HepG2 (cell line): ENCODE measurements around the gene PACS2. TPM values are rescaled to one million over a fixed set of nuclear protein-coding genes. Genes with fewer than 3 reads are reported as not detected.

Source experiments
- ATAC-seq: fragments of 200-7000 bp; cut with Tn5 transposase; 3 replicates; pipeline ENCODE4 v1.9.1; 2020; ENCODE audit warnings: mild to moderate bottlenecking, moderate library complexity
- BruUV-seq: library from RNA; stranded (reverse); fragments of 400-500 nt; replicated peaks from 2 replicates; lab custom pipeline; 2021; lab: Mats Ljungman, UMichigan
- CTCF ChIA-PET: fragments of 300-600 bp; formaldehyde crosslinking; extraction: SDS; loops from one replicate; lab custom pipeline; 2021; ENCODE audit warnings: low total read pairs, inconsistent platforms, low intra/inter-chr PET ratio; lab: Yijun Ruan, JAX
- POLR2A ChIA-PET: fragments of 350-600 bp; sonication (Branson Sonifier 250); formaldehyde crosslinking; loops from one replicate; lab custom pipeline; 2020; ENCODE audit warnings: antibody characterized with exemption, inconsistent platforms; lab: Yijun Ruan, JAX
- DNase-seq: peaks from one replicate; pipeline ENCODE4 v3.0.0-alpha.2; 2015; ENCODE audit warnings: low spot score
- FAIRE-seq: peaks from 3 replicates; lab custom pipeline; 2011; peaks lifted over from hg19 to GRCh38; lab: Jason Lieb, UNC
- H2AFZ ChIP-seq: one replicate; pipeline ENCODE4 v1.6.1; 2011; ENCODE audit warnings: low read length, inconsistent platforms
- H3K27ac ChIP-seq: fragments of 300-600 bp; 3 replicates; pipeline ENCODE4 v1.8.0; 2011; ENCODE audit warnings: mixed run types, mild to moderate bottlenecking, mixed read lengths, low read length, inconsistent platforms; ENCODE audit not compliant: insufficient read depth; ENCODE audit errors: extremely low read length
- H3K27me3 ChIP-seq, 2 experiments: fragments of 200-600 bp in 1 of 2; 2 replicates in 1 of 2; 3 replicates in 1 of 2; pipeline versions ENCODE4 v1.6.0 to v1.8.0; 2011; ENCODE audit warnings: low read length in 2 of 2, mild to moderate bottlenecking in 2 of 2, moderate library complexity in 2 of 2, inconsistent platforms in 1 of 2; ENCODE audit not compliant: insufficient read depth in 2 of 2, control insufficient read depth in 1 of 2
- H3K36me3 ChIP-seq, 2 experiments: fragments of 200-600 bp in 1 of 2; replicated peaks in 1 of 2; 2 replicates in 1 of 2; 3 replicates in 1 of 2; pipeline versions ENCODE4 v1.5.1 to v1.8.0; 2011; ENCODE audit warnings: low read length in 2 of 2, inconsistent platforms in 1 of 2; ENCODE audit not compliant: insufficient read depth in 2 of 2, control insufficient read depth in 1 of 2
- H3K4me1 ChIP-seq: 2 replicates; pipeline ENCODE4 v1.5.1; 2012; ENCODE audit warnings: low read length, inconsistent platforms; ENCODE audit not compliant: insufficient read depth
- H3K4me2 ChIP-seq: 2 replicates; pipeline ENCODE4 v1.6.0; 2011; ENCODE audit warnings: low read depth, low read length, inconsistent platforms
- H3K4me3 ChIP-seq, 3 experiments: fragments of 200-600 bp in 1 of 3; sonication (generic), shearing (Covaris generic) in 1 of 3; replicated peaks in 1 of 3; 2 replicates each; pipeline ENCODE4 v1.5.1; 2011 to 2016; ENCODE audit warnings: low read length in 3 of 3, inconsistent platforms in 2 of 3, low read depth in 2 of 3, mild to moderate bottlenecking in 2 of 3, control low read depth in 1 of 3, mixed read lengths in 1 of 3; ENCODE audit not compliant: insufficient read depth in 1 of 3
- H3K79me2 ChIP-seq: one replicate; pipeline ENCODE4 v1.6.1; 2011; ENCODE audit warnings: low read length, inconsistent platforms; ENCODE audit not compliant: insufficient read depth
- H3K9ac ChIP-seq: 2 replicates; pipeline ENCODE4 v1.6.0; 2011; ENCODE audit warnings: mild to moderate bottlenecking, low read depth, low read length, inconsistent platforms; ENCODE audit not compliant: insufficient read depth
- H3K9me3 ChIP-seq: 2 replicates; pipeline ENCODE4 v1.5.1; 2012; ENCODE audit warnings: mild to moderate bottlenecking, low read length
- H4K20me1 ChIP-seq: 2 replicates; pipeline ENCODE4 v1.6.0; 2011; ENCODE audit warnings: inconsistent platforms, mild to moderate bottlenecking, low read length, moderate library complexity; ENCODE audit not compliant: insufficient read depth
- BATF2 ChIP-seq: sonication (generic); formaldehyde crosslinking; IDR thresholded peaks from 2 replicates; pipeline ENCODE4 v1.8.0; 2022; ENCODE audit warnings: mild to moderate bottlenecking, missing genetic modification reagents, moderate library complexity
- DPF2 ChIP-seq: sonication (generic); formaldehyde crosslinking; IDR thresholded peaks from 2 replicates; pipeline ENCODE4 v1.4.0; 2020; ENCODE audit warnings: mild to moderate bottlenecking, low read depth, missing genetic modification reagents, borderline replicate concordance
- DR1 ChIP-seq: sonication (generic); formaldehyde crosslinking; IDR thresholded peaks from 2 replicates; pipeline ENCODE4 v1.8.0; 2021; ENCODE audit warnings: mild to moderate bottlenecking, missing genetic modification reagents, inconsistent platforms
- KLF15 ChIP-seq: sonication (generic); formaldehyde crosslinking; IDR thresholded peaks from 2 replicates; pipeline ENCODE4 v1.8.1; 2023; ENCODE audit warnings: borderline replicate concordance, mild to moderate bottlenecking, inconsistent platforms, missing genetic modification reagents, mixed read lengths
- MIER2 ChIP-seq: IDR thresholded peaks from 2 replicates; pipeline ENCODE4 v1.6.1; 2016; ENCODE audit warnings: missing biosample characterization, missing genetic modification reagents
- RELA ChIP-seq: sonication (generic); formaldehyde crosslinking; IDR thresholded peaks from 2 replicates; pipeline ENCODE4 v1.4.0; 2020; ENCODE audit warnings: missing genetic modification reagents
- ZKSCAN8 ChIP-seq: IDR thresholded peaks from 2 replicates; pipeline ENCODE4 v1.6.1; 2016; ENCODE audit warnings: borderline replicate concordance, missing genetic modification reagents, missing compliant biosample characterization
- ZNF335 ChIP-seq: sonication (generic); formaldehyde crosslinking; IDR thresholded peaks from 2 replicates; pipeline ENCODE4 v1.4.0; 2020; ENCODE audit warnings: missing genetic modification reagents
- ZNF678 ChIP-seq: sonication (generic); formaldehyde crosslinking; IDR thresholded peaks from 2 replicates; pipeline ENCODE4 v1.4.0; 2020; ENCODE audit warnings: mild to moderate bottlenecking, missing genetic modification reagents
- WGBS: methylation state at CpG from one replicate; pipeline ENCODE4 v1.1.6; 2017; ENCODE audit warnings: low lambda C conversion rate; 5-methylcytosine and 5-hydroxymethylcytosine counted together
- in situ Hi-C: cut with HindIII; loops from 2 replicates; pipeline ENCODE4 v1.10.0; 2017; ENCODE audit warnings: low pct_unique_long_range_greater_than_20kb; ENCODE audit not compliant: extremely low pct_ligation_motif_present
- intact Hi-C: fragments of 100-400 bp; cut with micrococcal nuclease; formaldehyde crosslinking; loops from one replicate; pipeline ENCODE4 v1.10.0; 2022; ENCODE audit not compliant: unreplicated experiment
- polyA plus RNA-seq, 8 experiments: library from polyadenylated mRNA; depleted of rRNA in 3 of 8; stranded (reverse) in 7 of 8; unstranded in 1 of 8; fragments of >200 nt; fragmentation: Illumina TruSeq in 4 of 8; extraction: Trizol in 4 of 8; gene quantifications; 2 replicates each; pipeline versions ENCODE4 v1.2.1 to v1.2.3, GENCODE V29; 2011 to 2016; ENCODE audit warnings: low read depth in 4 of 8, missing spikeins in 1 of 8, mixed read lengths in 1 of 8; ENCODE audit not compliant: insufficient read depth in 1 of 8
- total RNA-seq, 5 experiments: library from RNA; depleted of rRNA; stranded (reverse); fragments of >200 nt; fragmentation: Illumina TruSeq; extraction: Trizol; gene quantifications; 2 replicates each; pipeline ENCODE4 v1.2.3, GENCODE V29; 2016; ENCODE audit warnings: low read depth in 1 of 5

The PACS2 gene
- total and polyA plus RNA-seq, 2 of the 13 experiments (the other 11 are each of a cell fraction or from before 2014, with no cell fraction given): 23.6 to 27.6 TPM

GRCh38 chr14:105336477-105337287, 22.1 kb downstream of the PACS2 start:
- ChIA-PET CTCF (no interaction called here), POLR2A (no interaction called here)
- no peaks in the 10 kb centered on the region; the same call in 1 of the 2 replicates for H4K20me1 ChIP-seq
- H3K9me3 ChIP-seq: no peaks in the 10 kb centered on the region
- H3K4me1 ChIP-seq: peaks cover 2% of the 10 kb centered on the region; the same call in 1 of the 2 replicates
- no peak overlapping the region for H2AFZ ChIP-seq
- 97% methylated on average over 21 of the region's 26 CpGs for WGBS
- H3K9ac ChIP-seq: no peak overlapping the region
- intact Hi-C loops (no loop called here), in situ Hi-C loops (no loop called here)
- no peak for TF ChIP-seq KLF15 (CRISPR knock-in tag)
- TF ChIP-seq DR1 (CRISPR knock-in tag): no peak
- TF ChIP-seq DPF2 (CRISPR knock-in tag): no peak
- no peak for TF ChIP-seq ZNF678 (CRISPR knock-in tag)
- no peak for TF ChIP-seq BATF2 (CRISPR knock-in tag)
- TF ChIP-seq ZNF335 (CRISPR knock-in tag): no peak
- no peak for TF ChIP-seq MIER2 (CRISPR knock-in tag)
- TF ChIP-seq RELA: no peak
- TF ChIP-seq ZKSCAN8 (CRISPR knock-in tag): no peak
- H3K4me2 ChIP-seq: no peak overlapping the region
- H3K4me3 ChIP-seq: no peak overlapping the region
- FAIRE-seq (no peak), DNase-seq (no peak), ATAC-seq (no peak)
- H3K36me3 ChIP-seq: no peaks in the 10 kb centered on the region; a peak in 1 of 5 replicates
- BruUV-seq: no TSS peak
- peaks cover 2% of the 10 kb centered on the region for H3K79me2 ChIP-seq
- H3K27me3 ChIP-seq: no peaks in the 10 kb centered on the region
- H3K27ac ChIP-seq: no peak overlapping the region
